GM18505 (cell line): ENCODE results near the gene CCDC158.
"Not testable (repeated sequence)": the region's sequence is repeated elsewhere in the genome, so short reads cannot be mapped to it uniquely, and the experiment has no call there.

Experiments used
- ATAC-seq: cut with Tn5 transposase; IDR thresholded peaks from one replicate; pipeline ENCODE4 v1.9.1; 2021; ENCODE audit not compliant: unreplicated experiment
- POLR2A ChIP-seq: IDR thresholded peaks from 4 replicates; pipeline ENCODE4 v1.6.1; 2011; ENCODE audit warnings: borderline replicate concordance; ENCODE audit not compliant: insufficient read depth, insufficient read length; ENCODE audit errors: extremely low read depth

CCDC158 gene

DNA sequence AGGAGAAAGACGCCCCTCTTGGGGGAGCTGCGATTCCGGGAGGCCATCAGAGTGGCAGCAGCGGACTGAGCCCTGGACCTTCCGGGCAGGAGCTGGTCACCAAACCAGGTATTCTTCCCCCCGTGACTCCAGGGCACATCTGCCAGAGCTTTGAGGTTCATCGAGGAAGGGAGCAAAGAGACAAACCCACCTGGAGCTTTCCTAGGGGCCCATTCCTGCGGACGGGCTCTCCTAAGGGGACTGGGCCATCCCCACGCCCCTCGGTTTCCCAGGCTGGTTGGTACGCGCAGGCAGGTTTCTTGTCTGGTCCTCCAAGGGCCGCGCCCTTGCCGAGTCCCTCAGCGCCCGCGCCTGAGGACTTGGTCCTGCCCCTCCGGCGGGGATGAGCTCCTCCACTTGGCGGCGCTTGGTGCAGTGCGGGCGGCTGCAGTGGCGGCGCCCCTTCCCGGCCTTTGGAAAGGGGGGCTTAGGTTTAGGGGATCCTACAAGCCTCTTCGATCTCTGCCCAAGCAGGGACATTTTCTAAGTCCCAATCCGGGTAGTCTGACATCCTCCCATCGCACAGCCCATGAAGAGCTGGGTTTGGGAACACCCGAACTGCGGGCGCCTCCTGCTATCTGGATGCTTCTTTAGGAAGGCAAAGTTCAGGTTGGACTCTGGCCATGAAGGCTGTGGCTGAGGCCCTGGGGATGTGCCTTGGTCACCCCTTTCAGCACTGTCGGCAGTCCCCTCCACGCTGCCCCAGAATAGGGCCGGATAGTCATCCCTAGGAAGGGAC is 113.9 kb downstream of the CCDC158 start:
- TF ChIP-seq POLR2A: no peak
- ATAC-seq: no peak

DNA sequence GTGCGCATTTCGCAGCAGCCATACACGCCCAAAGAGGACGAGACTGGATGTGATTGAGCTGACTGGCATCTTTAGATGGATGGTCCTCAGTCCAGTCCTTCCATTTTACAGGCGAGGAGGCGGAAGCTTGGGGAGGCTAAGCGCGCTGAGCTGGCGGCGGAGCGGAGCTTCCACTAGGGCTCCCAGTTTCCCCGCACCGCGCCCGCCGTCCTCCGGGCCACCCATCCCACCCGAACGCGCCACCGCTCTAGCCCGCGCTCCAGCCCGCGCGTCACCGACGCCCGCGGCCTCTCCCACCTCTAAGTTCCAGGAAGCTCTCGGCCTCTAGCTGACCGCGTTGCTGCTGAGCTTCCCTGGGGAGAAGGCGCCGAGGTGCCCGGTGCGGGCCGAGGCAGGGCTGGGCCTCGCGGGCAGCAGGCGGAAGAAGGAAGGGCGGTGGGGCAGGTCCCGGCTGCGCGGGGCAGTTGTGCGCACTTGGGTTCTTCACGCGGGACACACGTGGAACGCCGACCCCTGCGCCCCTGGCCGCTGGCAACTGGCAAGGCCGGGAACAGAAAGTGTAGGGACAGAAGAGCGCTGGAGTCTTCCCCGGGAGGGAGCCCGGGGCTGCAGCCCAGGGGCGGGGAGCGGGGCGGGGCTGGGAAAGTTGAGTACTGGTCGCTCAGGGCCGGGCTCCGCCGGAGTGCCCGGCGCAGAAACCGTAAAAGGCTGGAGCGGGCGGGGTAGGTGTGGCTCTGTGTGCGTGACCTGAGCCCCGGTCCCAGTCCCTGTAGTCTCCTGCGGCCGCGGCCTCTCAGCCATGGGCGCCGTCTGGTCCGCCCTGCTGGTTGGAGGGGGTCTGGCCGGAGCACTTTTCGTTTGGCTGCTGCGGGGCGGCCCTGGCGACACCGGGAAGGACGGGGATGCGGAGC is 114.7 kb downstream of the CCDC158 start, which contains the start of gene STBD1:
TSS of gene STBD1 (plus strand) at position 763 of the 911 bp plus-strand sequence. CDS start at position 800, 37 bp downstream.
- ATAC-seq: no peak
- TF ChIP-seq POLR2A: no peak

DNA sequence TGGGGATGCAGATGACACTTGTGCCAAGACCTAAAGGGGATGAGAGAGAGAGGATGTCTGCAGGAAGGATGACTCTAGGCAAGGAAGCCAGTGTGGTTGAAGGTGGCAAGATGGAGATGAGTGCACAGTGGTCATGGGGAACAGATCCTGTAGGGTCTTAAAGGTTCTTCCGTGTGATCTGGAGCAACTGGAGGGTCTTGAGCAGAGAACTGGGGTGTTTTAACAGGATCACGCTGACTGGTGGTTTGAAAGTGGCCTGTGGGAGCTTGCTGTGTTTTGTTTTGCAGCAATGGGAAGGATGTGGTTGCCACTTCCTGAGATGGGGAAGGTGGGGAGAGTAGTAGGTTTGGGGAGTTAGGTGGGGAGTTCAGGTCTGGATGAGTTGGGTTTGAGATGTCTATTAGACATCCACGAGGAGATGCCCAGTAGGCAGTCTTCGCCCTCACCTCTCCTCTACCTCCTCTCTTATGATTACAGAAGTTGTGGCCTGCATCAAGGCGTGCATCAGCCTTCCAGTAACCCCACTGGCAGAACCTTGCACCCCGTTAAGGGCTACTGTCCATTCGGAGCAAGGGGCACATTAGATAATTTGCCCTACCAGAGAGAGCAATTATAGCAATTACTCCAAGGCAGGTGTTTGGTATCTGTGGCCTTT is 115.8 kb downstream of the CCDC158 start:
- TF ChIP-seq POLR2A: no peak
- no peak for ATAC-seq

DNA sequence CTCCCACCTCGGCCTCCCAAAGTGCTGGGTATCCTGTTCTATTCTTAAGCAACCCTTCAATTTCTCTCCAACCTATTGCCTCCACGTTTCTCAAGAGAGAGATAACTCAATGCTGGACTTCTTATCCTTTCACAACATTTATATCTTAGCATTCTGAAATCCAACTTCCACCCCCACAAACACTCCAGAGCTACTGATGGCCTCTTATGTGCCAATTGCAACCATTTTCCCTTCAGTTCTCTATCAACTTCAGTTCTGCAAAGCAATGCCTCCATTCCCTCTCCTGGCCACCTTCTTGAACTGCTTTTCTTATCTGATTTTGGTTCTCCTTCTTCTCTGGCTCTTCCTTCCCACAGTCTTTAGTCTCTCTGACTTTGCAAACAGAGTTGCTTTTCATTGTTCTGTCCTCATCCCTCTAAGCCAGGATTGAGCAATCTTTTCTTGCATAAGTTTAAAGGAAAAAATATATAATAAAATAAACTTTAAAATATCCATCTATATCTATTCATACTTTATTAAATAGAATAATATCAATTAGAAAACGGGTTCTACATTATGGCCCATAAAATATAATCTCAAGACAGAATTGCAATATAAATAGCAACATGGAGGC is 118.0 kb downstream of the CCDC158 start:
- no peak for TF ChIP-seq POLR2A
- no peak for ATAC-seq

DNA sequence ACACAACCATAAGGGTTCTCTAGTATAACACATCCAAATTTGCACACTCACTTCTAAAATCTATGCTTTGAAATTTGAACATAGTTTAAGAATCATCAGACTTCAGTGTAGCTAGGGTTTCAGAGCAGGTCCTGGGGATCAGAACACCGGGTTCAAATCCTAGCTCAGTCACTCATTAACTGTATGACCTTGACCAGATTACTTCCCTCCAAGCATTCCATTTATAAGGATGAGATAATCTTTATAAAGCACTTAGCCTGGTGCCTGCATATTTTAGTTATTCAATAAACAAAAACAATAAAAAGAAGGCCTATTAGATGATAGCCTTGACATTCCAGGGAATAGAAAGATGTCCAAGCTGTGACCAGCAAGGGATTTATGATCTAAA is 119.2 kb downstream of the CCDC158 start:
- no peak for ATAC-seq
- TF ChIP-seq POLR2A: no peak

DNA sequence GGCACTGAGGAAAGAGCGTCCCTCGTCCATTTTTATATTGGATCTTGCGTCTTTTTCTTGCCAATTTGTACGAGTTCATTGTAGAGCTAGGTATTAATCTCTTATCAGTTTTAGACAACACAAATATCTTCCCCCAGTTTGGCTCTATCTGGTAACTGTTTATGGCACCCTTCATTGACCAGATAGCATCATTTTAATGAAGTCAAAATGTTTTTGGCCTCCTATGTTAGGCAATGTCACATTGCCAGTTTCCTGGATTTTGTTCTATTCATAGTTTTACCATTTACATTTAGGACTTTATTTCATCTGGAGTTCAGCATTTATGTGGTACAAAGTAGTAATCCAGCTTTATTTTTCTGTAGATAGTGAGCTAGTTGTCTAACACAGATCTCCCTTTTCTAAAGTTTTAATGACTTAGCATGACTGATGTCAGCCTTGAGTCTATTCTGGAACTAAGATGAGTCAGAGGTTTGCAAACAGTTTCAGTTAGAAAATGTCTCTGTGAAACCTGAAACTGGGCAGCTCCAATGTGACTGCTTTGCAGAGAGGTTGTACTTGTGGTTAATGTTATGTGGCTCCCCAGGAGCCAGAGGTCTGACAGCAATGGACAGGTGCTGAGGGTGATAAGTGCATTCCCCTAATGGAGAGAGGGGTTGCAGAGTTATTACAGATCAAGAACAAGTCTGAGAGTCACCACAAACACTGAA is 119.7 kb downstream of the CCDC158 start:
- TF ChIP-seq POLR2A: no peak
- peak; percentile 98 for ATAC-seq

DNA sequence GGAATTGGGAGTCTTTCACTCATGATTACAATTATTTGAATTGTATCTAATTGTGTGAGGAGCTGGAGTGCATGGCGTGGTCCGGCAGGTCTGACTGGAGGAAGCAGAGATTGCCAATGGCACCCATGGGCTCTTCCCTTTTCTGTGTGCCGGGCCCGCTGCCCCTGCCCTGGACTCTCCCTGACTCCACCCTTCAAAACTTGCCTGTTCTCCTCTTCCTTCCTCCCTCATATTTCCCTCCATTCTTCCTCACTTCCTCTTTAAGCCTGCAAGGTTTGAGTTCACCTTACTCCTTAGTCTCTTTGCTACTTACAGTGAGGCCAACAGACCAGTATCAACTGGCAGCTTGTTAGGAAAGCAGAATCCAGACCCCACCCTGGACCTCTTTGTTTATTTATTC is 120.9 kb downstream of the CCDC158 start:
- no peak for ATAC-seq
- no peak for TF ChIP-seq POLR2A

DNA sequence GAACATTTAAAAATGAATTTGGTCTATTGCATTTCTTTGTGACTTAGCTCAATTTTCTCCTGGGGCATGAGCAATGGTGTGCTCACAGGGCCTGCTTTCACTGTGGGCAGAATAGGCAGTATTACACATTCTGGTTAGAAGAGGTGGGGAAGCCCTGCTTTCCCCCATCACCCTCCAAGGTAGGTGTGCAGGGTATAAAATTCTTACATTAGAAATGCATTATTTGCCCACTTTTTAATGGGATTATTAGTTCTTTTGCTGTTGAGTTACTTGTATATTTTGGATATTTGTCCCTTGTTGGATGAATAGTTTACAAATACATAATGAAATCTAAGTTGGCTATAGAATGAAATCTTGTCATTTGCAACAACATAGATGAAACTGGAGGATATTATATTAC is 122.7 kb downstream of the CCDC158 start:
- ATAC-seq: no peak
- TF ChIP-seq POLR2A: no peak

DNA sequence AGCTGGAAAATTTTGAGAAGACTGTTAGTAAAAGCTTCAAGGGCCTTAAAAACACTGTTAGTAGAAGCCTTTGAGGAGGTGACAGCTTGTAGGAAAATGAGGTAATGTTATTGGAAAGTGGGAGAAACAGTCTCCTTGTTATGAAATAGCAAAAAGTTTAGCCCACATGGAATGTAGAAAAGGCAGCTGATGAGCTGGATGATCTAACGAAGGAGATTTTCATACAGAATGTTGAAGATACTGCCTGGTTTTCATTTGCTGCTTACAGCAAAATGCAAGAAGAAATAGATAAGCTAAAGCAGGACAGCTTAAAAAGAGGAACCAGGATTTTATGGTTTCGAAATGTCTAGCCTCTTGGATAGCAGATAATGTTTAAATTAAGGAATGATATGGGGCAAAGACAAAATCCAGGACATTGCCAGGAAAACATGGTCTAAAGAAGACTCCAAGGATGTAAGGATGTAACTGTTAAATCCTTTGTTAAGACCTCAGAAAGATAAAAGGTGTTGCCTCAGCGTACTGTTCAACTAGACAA is 124.6 kb downstream of the CCDC158 start:
- no peak for TF ChIP-seq POLR2A
- ATAC-seq: no peak

DNA sequence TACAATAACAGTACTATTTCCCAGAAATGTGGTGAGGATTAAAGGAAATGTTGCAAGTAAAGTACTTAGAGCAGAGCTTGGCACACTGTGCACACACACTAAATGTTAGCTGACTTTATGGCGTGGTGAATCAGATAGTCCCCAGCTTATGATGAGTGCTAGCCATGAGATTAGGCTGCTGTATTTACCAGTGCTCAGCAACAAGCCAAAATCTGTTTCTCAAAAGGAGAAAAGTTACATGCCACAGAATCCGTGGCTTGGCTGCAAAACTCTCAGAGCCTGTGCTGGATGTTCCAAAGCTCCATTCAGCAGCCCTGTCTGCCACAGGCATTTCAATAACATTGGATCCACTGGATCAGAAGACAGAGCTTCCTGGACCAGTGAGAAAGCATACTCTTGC is 127.2 kb downstream of the CCDC158 start:
- no peak for ATAC-seq
- no peak for TF ChIP-seq POLR2A

DNA sequence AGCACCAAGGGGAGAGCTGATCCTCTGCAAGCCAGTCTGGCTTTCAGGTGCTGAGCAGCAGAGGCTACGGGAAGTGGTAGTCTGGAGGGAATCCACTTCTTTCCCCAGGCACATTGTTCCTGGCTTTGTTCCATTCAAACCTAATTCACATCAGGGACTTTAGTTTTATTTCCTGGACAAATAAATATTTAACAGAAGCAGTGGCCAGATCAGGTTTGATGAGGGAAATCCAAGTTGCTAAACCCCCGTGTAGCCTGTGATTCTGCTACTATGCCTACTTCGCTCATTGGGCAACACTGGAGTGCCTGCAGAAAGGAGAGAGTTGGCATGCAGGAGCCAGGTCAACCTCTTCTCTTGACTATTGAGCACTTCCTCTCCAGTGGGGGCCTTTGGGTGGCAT is 128.2 kb downstream of the CCDC158 start:
- TF ChIP-seq POLR2A: no peak
- no peak for ATAC-seq

DNA sequence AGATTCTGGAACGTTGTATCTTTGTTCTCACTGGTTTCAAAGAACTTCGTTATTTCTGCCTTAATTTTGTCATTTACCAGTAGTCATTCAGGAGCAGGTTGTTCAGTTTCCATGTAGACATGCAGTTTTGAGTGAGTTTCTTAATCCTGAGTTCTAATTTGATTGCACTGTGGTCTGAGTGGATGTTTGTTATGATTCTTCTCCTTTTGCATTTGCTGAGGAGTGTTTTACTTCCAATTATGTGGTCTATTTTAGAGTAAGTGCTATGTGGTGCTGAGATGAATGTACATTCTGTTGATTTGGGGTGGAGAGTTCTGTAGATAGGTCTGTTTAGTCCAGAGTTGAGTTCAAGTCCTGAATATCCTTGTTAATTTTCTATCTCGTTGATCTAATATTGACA is 133.1 kb downstream of the CCDC158 start:
- not testable (repeated sequence) for ATAC-seq
